Keratinocyte (primary cell): Measurements from ENCODE around the gene ABI1. TPM values are rescaled to one million over a fixed set of nuclear protein-coding genes. Genes with fewer than 3 reads are reported as not detected.

Experiments
- DNase-seq: peaks from one replicate; pipeline ENCODE4 v3.0.0-alpha.2; 2011; ENCODE audit warnings: low read depth, missing footprints, low spot score
- FAIRE-seq: peaks from 2 replicates; lab custom pipeline; 2011; peaks lifted over from hg19 to GRCh38; lab: Jason Lieb, UNC
- H2AFZ ChIP-seq: 2 replicates; pipeline ENCODE4 v1.6.0; 2012; ENCODE audit warnings: low read length, control low read depth, inconsistent platforms; ENCODE audit not compliant: control insufficient read depth
- H3K27ac ChIP-seq: 2 replicates; pipeline ENCODE4 v1.5.1; 2011; ENCODE audit warnings: low read length; ENCODE audit not compliant: control insufficient read depth, insufficient read depth
- H3K27me3 ChIP-seq: 3 replicates; pipeline ENCODE4 v1.6.0; 2011; ENCODE audit warnings: low read length; ENCODE audit not compliant: control insufficient read depth, insufficient read depth; ENCODE audit errors: extremely low read depth
- H3K36me3 ChIP-seq, 2 experiments: 2 replicates in 1 of 2; 3 replicates in 1 of 2; pipeline ENCODE4 v1.5.1; 2011; ENCODE audit warnings: low read length in 2 of 2, mild to moderate bottlenecking in 1 of 2; ENCODE audit not compliant: control insufficient read depth in 2 of 2, insufficient read depth in 2 of 2; ENCODE audit errors: extremely low read depth in 1 of 2
- H3K4me1 ChIP-seq: 3 replicates; pipeline ENCODE4 v1.5.1; 2011; ENCODE audit warnings: low read length; ENCODE audit not compliant: control insufficient read depth, insufficient read depth; ENCODE audit errors: extremely low read depth
- H3K4me2 ChIP-seq: 3 replicates; pipeline ENCODE4 v1.6.0; 2011; ENCODE audit warnings: low read depth, low read length; ENCODE audit not compliant: control insufficient read depth, insufficient read depth; ENCODE audit errors: extremely low read depth
- H3K4me3 ChIP-seq, 3 experiments: fragments of 200-600 bp in 1 of 3; sonication (generic) in 1 of 3; 2 replicates in 2 of 3; 3 replicates in 1 of 3; pipeline ENCODE4 v1.5.1; 2011 to 2016; ENCODE audit warnings: low read length in 3 of 3, mild to moderate bottlenecking in 3 of 3, control low read depth in 2 of 3, inconsistent platforms in 1 of 3, low read depth in 1 of 3, mixed read lengths in 1 of 3, mixed run types in 1 of 3, moderate library complexity in 1 of 3; ENCODE audit not compliant: control insufficient read depth in 2 of 3, insufficient read depth in 2 of 3; ENCODE audit errors: extremely low read depth in 1 of 3
- H3K79me2 ChIP-seq: 2 replicates; pipeline ENCODE4 v1.6.0; 2012; ENCODE audit warnings: low read length; ENCODE audit not compliant: control insufficient read depth, insufficient read depth
- H3K9ac ChIP-seq: 3 replicates; pipeline ENCODE4 v1.6.0; 2011; ENCODE audit warnings: low read length; ENCODE audit not compliant: control insufficient read depth, insufficient read depth; ENCODE audit errors: extremely low read depth
- H3K9me1 ChIP-seq: 3 replicates; pipeline ENCODE4 v1.6.0; 2011; ENCODE audit warnings: low read length; ENCODE audit not compliant: control insufficient read depth, insufficient read depth; ENCODE audit errors: extremely low read depth
- H3K9me3 ChIP-seq: 2 replicates; pipeline ENCODE4 v1.5.1; 2012; ENCODE audit warnings: low read depth, low read length; ENCODE audit not compliant: control insufficient read depth
- H4K20me1 ChIP-seq: 3 replicates; pipeline ENCODE4 v1.6.0; 2011; ENCODE audit warnings: low read length; ENCODE audit not compliant: control insufficient read depth, insufficient read depth; ENCODE audit errors: extremely low read depth
- CTCF ChIP-seq, 3 experiments: IDR thresholded peaks in 1 of 3; conservative IDR thresholded peaks in 1 of 3; optimal IDR thresholded peaks in 1 of 3; 2 replicates in 2 of 3; 3 replicates in 1 of 3; pipeline versions ENCODE3 to v1.5.1; 2011; ENCODE audit warnings: low read length in 3 of 3, mild to moderate bottlenecking in 3 of 3, moderate library complexity in 2 of 3, control low read depth in 1 of 3, inconsistent platforms in 1 of 3; ENCODE audit not compliant: insufficient read depth in 2 of 3; ENCODE audit errors: extremely low read depth in 1 of 3
- EZH2 ChIP-seq: IDR thresholded peaks from one replicate; pipeline ENCODE4 v1.6.1; 2012; ENCODE audit warnings: inconsistent platforms, mild to moderate bottlenecking, low read length, moderate library complexity
- dilution Hi-C: fragments of 300-500 bp; cut with MboI; formaldehyde crosslinking; loops from one replicate; pipeline ENCODE4 v1.7.0; 2020; ENCODE audit warnings: low sequenced_read_pairs; ENCODE audit not compliant: extremely low pct_ligation_motif_present
- polyA plus RNA-seq, 5 experiments: library from polyadenylated mRNA; depleted of rRNA in 3 of 5; stranded (reverse) in 3 of 5; stranded (forward) in 1 of 5; unstranded in 1 of 5; fragments of >200 nt; gene quantifications; 1 replicate in 1 of 5; 2 replicates in 3 of 5; 3 replicates in 1 of 5; pipeline versions ENCODE4 v1.2.1 to v1.2.3, GENCODE V29; 2011 to 2012; ENCODE audit warnings: missing spikeins in 2 of 5, low read depth in 1 of 5, low replicate concordance in 1 of 5

Gene ABI1
- polyA plus RNA-seq, 1 donor (not counting 4 experiments of a cell fraction or from before 2014, with no cell fraction given) = 78.9 TPM

DNA sequence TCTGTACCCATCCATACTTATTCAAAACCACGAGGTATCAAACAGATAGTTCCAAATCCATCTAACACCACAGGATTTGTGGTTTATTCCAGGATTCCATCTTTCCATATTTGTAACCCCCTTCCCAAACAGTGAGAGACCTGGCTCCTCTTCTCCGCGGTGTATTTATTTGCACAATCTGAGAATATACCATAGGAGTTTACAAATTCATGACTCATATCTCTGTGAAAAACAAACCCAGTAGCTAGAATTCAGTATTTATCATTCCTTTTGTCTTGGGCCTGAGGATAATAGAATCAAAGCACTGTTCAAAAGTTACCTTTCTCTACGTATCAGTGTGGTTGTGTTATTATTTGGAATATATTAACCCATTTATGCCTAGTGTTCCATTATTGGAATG is 131.4 kb downstream of the ABI1 start:
- Histone ChIP-seq H3K9me3 (no peaks in the 10 kb centered on the region), H4K20me1 (no peaks in the 10 kb centered on the region), H3K4me2 (no peak overlapping the region), H3K36me3 (peaks cover 21 to 32% of the 10 kb centered on the region in 2 experiments), H3K4me3 (no peak overlapping the region), H3K79me2 (no peaks in the 10 kb centered on the region), H2AFZ (no peak overlapping the region), H3K9me1 (no peaks in the 10 kb centered on the region), H3K4me1 (no peaks in the 10 kb centered on the region), H3K27me3 (no peaks in the 10 kb centered on the region), H3K9ac (no peak overlapping the region), H3K27ac (no peak overlapping the region)
- TF ChIP-seq CTCF (optimal IDR thresholded peaks at IDR 0.05 in 1 of 3, IDR thresholded peaks at IDR 0.05 in 1 of 3, conservative IDR thresholded peaks at IDR 0.05 in 1 of 3; ENCODE audit: extremely low read depth in 1 of 3, insufficient read depth in 2 of 3, low read length in 3 of 3) = no peak
- no peak for TF ChIP-seq EZH2
- FAIRE-seq (no peak), DNase-seq (no peak)
- dilution Hi-C loops = no loop called here

GRCh38 chr10:26728957-26729356 is 131.8 kb downstream of the ABI1 start:
- Histone ChIP-seq H3K9me1 (no peaks in the 10 kb centered on the region), H3K4me2 (no peak overlapping the region), H3K9ac (no peak overlapping the region), H3K27me3 (no peaks in the 10 kb centered on the region), H3K27ac (no peak overlapping the region), H4K20me1 (no peaks in the 10 kb centered on the region), H3K9me3 (no peaks in the 10 kb centered on the region), H2AFZ (no peak overlapping the region), H3K79me2 (no peaks in the 10 kb centered on the region), H3K4me1 (no peaks in the 10 kb centered on the region), H3K4me3 (no peak overlapping the region), H3K36me3 (peaks cover 22 to 32% of the 10 kb centered on the region in 2 experiments)
- dilution Hi-C loops = no loop called here
- DNase-seq (no peak), FAIRE-seq (no peak)
- TF ChIP-seq EZH2 = no peak
- no peak for TF ChIP-seq CTCF (optimal IDR thresholded peaks at IDR 0.05 in 1 of 3, IDR thresholded peaks at IDR 0.05 in 1 of 3, conservative IDR thresholded peaks at IDR 0.05 in 1 of 3; ENCODE audit: extremely low read depth in 1 of 3, insufficient read depth in 2 of 3, low read length in 3 of 3)
